Erythroblast (primary cell): Measurements from ENCODE around the gene SLC25A38.

ENCODE experiments used
- GATA1 ChIP-seq: IDR thresholded peaks from 2 replicates; pipeline ENCODE4 v1.6.1; 2011; ENCODE audit warnings: low read depth, mild to moderate bottlenecking, control low read depth, low read length, moderate library complexity
- POLR2A ChIP-seq: IDR thresholded peaks from 2 replicates; pipeline ENCODE4 v1.6.1; 2011; ENCODE audit warnings: mild to moderate bottlenecking, low read length

GRCh38 chr3:39420543-39420942 is 37.4 kb downstream of the SLC25A38 start:
- TF ChIP-seq POLR2A (no peak), GATA1 (no peak)
